ENCODE data around the gene KLLN.
"Not testable (repeated sequence)": the region's sequence is repeated elsewhere in the genome, so short reads cannot be mapped to it uniquely, and the experiment has no call there.

Gene KLLN

DNA sequence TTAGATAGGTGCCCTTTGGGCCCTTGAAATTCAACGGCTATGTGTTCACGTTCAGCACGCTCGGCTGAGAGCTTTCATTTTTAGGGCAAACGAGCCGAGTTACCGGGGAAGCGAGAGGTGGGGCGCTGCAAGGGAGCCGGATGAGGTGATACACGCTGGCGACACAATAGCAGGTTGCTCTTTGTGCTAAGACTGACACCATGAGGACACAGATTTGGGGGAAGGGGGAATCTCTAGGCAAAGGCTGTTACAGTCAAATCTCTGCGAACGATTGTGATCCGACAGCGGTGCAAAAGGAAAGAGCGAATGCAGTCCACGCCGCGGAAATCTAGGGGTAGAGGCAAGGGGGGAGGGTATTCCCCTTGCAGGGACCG lies 667 bp downstream of the KLLN start:
- in situ Hi-C loops (cut with HindIII; ENCODE audit: low pct_unique_long_range_greater_than_20kb, low sequenced_read_pairs): loop anchor here (25.0 kb wide), 1 partner anchor 250 kb away; no protein-coding TSS in a partner anchor
- no peak for TF ChIP-seq JUND (IDR thresholded peaks at IDR 0.05; ENCODE audit: low read depth)
- no peak for DNase-seq (ENCODE audit: low read depth in 1 of 2, low spot score in 1 of 2)

- peak; percentile 93 to 100 for DNase-seq (ENCODE audit: low read depth in 1 of 2, low spot score in 1 of 2)
- in situ Hi-C loops (cut with HindIII; ENCODE audit: low pct_unique_long_range_greater_than_20kb, low sequenced_read_pairs): loop anchor here (25.0 kb wide), 1 partner anchor 250 kb away; no protein-coding TSS in a partner anchor
- TF ChIP-seq JUND (IDR thresholded peaks at IDR 0.05; ENCODE audit: low read depth): peak; percentile 86
Observed at GRCh38 chr10:87861953-87862678, 1.2 kb downstream of the KLLN start.

DNA sequence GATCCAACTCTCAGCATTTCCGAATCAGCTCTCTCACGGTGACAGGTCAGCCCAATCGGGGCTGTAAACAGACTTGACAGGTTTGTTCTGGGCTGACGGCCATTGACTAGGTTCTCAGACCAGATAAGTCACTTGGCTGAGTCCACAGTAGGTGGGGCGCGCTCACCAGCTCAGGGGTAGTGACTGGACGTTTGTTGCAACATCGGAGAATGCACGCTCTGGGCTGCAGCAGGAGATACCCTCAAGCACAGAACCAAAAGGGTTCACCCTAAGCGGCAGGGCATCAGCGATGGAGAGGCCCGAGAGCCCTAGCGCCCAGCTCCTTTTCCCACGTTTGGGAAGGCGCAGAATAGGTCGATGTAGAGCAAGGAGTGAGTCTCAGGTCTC lies 1.8 kb downstream of the KLLN start:
- in situ Hi-C loops (cut with HindIII; ENCODE audit: low pct_unique_long_range_greater_than_20kb, low sequenced_read_pairs): loop anchor here (25.0 kb wide), 1 partner anchor 251 kb away; no protein-coding TSS in a partner anchor
- DNase-seq (ENCODE audit: low read depth in 1 of 2, low spot score in 1 of 2): peak; percentile 27 to 68
- no peak for TF ChIP-seq JUND (IDR thresholded peaks at IDR 0.05; ENCODE audit: low read depth)

- no peak for DNase-seq (ENCODE audit: low read depth in 1 of 2, low spot score in 1 of 2)
- in situ Hi-C loops (cut with HindIII; ENCODE audit: low pct_unique_long_range_greater_than_20kb, low sequenced_read_pairs): loop anchor here (25.0 kb wide), 1 partner anchor 251 kb away; no protein-coding TSS in a partner anchor
- TF ChIP-seq JUND (IDR thresholded peaks at IDR 0.05; ENCODE audit: low read depth): no peak
Observed at GRCh38 chr10:87860816-87861403, 2.4 kb downstream of the KLLN start.

GRCh38 chr10:87860156-87860795 lies 3.1 kb downstream of the KLLN start:
- peak; percentile 61 to 90 for DNase-seq (ENCODE audit: low read depth in 1 of 2, low spot score in 1 of 2)
- in situ Hi-C loops (cut with HindIII; ENCODE audit: low pct_unique_long_range_greater_than_20kb, low sequenced_read_pairs): loop anchor here (25.0 kb wide), 1 partner anchor 252 kb away; no protein-coding TSS in a partner anchor
- TF ChIP-seq JUND (IDR thresholded peaks at IDR 0.05; ENCODE audit: low read depth): no peak

GRCh38 chr10:87855665-87856064 lies 7.7 kb downstream of the KLLN start:
- in situ Hi-C loops (cut with HindIII; ENCODE audit: low pct_unique_long_range_greater_than_20kb, low sequenced_read_pairs): loop anchor here (25.0 kb wide), 1 partner anchor 257 kb away; no protein-coding TSS in a partner anchor

DNA sequence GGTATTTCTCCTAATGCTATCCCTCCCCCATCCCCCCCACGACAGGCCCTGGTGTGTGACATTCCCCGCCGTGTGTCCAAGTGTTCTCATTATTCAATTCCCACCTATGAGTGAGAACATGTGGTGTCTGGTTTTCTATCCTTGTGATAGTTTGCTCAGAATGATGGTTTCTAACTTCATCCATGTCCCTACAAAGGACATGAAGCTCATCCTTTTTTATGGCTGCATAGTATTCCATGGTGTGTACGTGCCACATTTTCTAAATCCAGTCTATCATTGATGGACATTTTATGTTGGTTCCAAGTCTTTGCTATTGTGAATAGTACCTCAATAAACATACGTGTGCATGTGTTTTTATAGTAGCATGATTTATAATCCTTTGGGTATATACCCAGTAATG lies 8.1 kb downstream of the KLLN start:
- in situ Hi-C loops (cut with HindIII; ENCODE audit: low pct_unique_long_range_greater_than_20kb, low sequenced_read_pairs): loop anchor here (25.0 kb wide), 1 partner anchor 257 kb away; no protein-coding TSS in a partner anchor
- DNase-seq (ENCODE audit: low read depth in 1 of 2, low spot score in 1 of 2): not testable (repeated sequence)

More at GRCh38 chr10:87855665-87856064, 7.7 kb downstream of the KLLN start:
- DNase-seq (ENCODE audit: low read depth in 1 of 2, low spot score in 1 of 2): not testable (repeated sequence)

DNA sequence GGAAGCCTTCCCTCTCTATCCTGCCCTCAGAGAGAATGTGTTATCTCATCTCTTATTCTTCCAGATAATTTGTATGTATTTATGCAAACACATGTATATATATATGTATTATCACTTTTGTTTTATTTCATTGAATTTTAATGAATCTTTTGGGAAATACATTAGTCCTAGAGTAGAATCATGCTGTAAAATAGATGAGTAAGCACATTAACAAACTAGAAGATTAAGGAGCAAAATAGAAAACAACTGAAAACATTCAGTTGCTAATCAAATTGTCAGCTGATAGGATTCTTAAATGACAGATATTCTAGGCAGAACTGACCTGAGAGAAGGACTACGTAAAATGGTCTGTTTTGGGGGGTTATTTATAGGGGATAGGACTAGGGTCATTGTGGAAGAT lies 11.2 kb downstream of the KLLN start:
- no peak for DNase-seq (ENCODE audit: low read depth in 1 of 2, low spot score in 1 of 2)
- no peak for TF ChIP-seq JUND (IDR thresholded peaks at IDR 0.05; ENCODE audit: low read depth)
- in situ Hi-C loops (cut with HindIII; ENCODE audit: low pct_unique_long_range_greater_than_20kb, low sequenced_read_pairs): loop anchor here (25.0 kb wide), 1 partner anchor 260 kb away; no protein-coding TSS in a partner anchor

- TF ChIP-seq JUND (IDR thresholded peaks at IDR 0.05; ENCODE audit: low read depth): no peak
Observed at GRCh38 chr10:87850742-87851205, 12.6 kb downstream of the KLLN start.

GRCh38 chr10:87849001-87849400 lies 14.3 kb downstream of the KLLN start:
- DNase-seq (ENCODE audit: low read depth in 1 of 2, low spot score in 1 of 2): peak in 1 of 2 experiments; percentile 90
- TF ChIP-seq JUND (IDR thresholded peaks at IDR 0.05; ENCODE audit: low read depth): no peak
- in situ Hi-C loops (cut with HindIII; ENCODE audit: low pct_unique_long_range_greater_than_20kb, low sequenced_read_pairs): no loop called here

More at GRCh38 chr10:87850742-87851205, 12.6 kb downstream of the KLLN start:
- in situ Hi-C loops (cut with HindIII; ENCODE audit: low pct_unique_long_range_greater_than_20kb, low sequenced_read_pairs): loop anchor here (25.0 kb wide), 1 partner anchor 262 kb away; no protein-coding TSS in a partner anchor
- DNase-seq (ENCODE audit: low read depth in 1 of 2, low spot score in 1 of 2): peak; percentile 35 to 88

DNA sequence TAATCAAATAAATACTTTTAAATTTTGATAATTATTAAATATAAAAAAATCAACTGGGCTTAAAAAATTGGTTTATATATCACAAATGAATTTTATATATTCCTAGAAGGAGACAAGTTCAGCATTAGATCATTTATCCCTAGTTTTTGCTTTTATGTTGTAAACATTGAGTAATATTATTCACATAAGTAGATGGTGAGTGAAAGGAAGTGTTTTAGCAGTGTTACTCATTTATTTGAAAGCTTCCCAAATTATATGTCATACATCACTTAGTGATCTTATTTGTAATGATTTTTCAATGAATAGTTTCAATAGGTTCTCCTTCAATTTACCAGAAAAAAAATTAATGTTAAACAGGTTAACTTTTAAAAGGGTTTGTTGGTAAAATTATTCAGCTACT lies 15.8 kb downstream of the KLLN start:
- no peak for TF ChIP-seq JUND (IDR thresholded peaks at IDR 0.05; ENCODE audit: low read depth)
- in situ Hi-C loops (cut with HindIII; ENCODE audit: low pct_unique_long_range_greater_than_20kb, low sequenced_read_pairs): no loop called here
- DNase-seq (ENCODE audit: low read depth in 1 of 2, low spot score in 1 of 2): no peak

DNA sequence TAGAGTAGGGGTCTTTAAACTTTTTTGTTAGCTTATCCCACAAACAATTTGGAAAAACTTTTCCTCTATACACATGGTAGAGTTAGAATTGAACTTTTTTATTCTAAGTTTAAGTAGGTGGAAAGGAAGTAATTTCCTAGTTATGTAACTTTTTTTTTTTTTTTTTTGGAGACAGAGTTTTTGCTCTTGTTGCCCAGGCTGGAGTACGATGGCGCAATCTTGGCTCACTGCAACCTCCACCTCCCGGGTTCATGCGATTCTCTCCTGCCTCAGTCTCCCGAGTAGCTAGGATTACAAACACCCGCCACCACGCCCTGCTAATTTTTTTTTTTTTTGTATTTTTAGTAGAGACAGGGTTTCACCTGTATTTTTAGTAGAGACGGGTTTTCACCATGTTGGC lies 16.6 kb downstream of the KLLN start:
- DNase-seq (ENCODE audit: low read depth in 1 of 2, low spot score in 1 of 2); in situ Hi-C loops (cut with HindIII; ENCODE audit: low pct_unique_long_range_greater_than_20kb, low sequenced_read_pairs): not testable (repeated sequence)

- in situ Hi-C loops (cut with HindIII; ENCODE audit: low pct_unique_long_range_greater_than_20kb, low sequenced_read_pairs): no loop called here
- TF ChIP-seq JUND (IDR thresholded peaks at IDR 0.05; ENCODE audit: low read depth): no peak
- DNase-seq (ENCODE audit: low read depth in 1 of 2, low spot score in 1 of 2): peak in 1 of 2 experiments; percentile 45
Observed at GRCh38 chr10:87846023-87846422, 17.3 kb downstream of the KLLN start.

Data from T47D (cell line).